SK-N-SH treated with all-trans-retinoic acid at 6 μM for 48 hours (cell line): Measurements from ENCODE around the gene PPP1R1A.

Source experiments
- CREB5 ChIP-seq: fragments of 250-450 bp; sonication (Bioruptor Pico); IDR thresholded peaks from 2 replicates; pipeline ENCODE4 v1.5.1; 2020; ENCODE audit warnings: low read depth, mild to moderate bottlenecking, moderate library complexity
- ESRRG ChIP-seq: fragments of 250-450 bp; sonication (Bioruptor Pico); IDR thresholded peaks from 2 replicates; pipeline ENCODE4 v1.6.1; 2021; ENCODE audit warnings: mild to moderate bottlenecking
- PATZ1 ChIP-seq: fragments of 250-450 bp; sonication (Bioruptor Pico); IDR thresholded peaks from 2 replicates; pipeline ENCODE4 v1.8.0; 2020; ENCODE audit warnings: mild to moderate bottlenecking, moderate library complexity, borderline replicate concordance
- TCF4 ChIP-seq: fragments of 250-450 bp; sonication (Bioruptor Pico); IDR thresholded peaks from 2 replicates; pipeline ENCODE4 v1.8.0; 2021; ENCODE audit warnings: mild to moderate bottlenecking, moderate library complexity, borderline replicate concordance
- TOX ChIP-seq: fragments of 250-450 bp; sonication (Bioruptor Pico); IDR thresholded peaks from 2 replicates; pipeline ENCODE4 v1.8.0; 2021; ENCODE audit warnings: mild to moderate bottlenecking, moderate library complexity, borderline replicate concordance
- ZFP3 ChIP-seq: fragments of 250-450 bp; sonication (Bioruptor Pico); IDR thresholded peaks from 2 replicates; pipeline ENCODE4 v1.5.0; 2020; ENCODE audit warnings: mild to moderate bottlenecking, moderate library complexity
- ZNF70 ChIP-seq: fragments of 450-650 bp; formaldehyde crosslinking; IDR thresholded peaks from 2 replicates; pipeline ENCODE4 v1.5.0; 2020; ENCODE audit warnings: mild to moderate bottlenecking, moderate library complexity

GRCh38 chr12:54604436-54604835 lies 16.0 kb upstream of the PPP1R1A start:
- TF ChIP-seq ZFP3 (no peak), CREB5 (no peak), ESRRG (no peak), PATZ1 (no peak), ZNF70 (CRISPR knock-in tag) (no peak), TCF4 (CRISPR knock-in tag) (no peak), TOX (CRISPR knock-in tag) (no peak)
